ENCODE results near the gene CRPPA.

GRCh38 chr7:16436306-16436705 is 15.0 kb upstream of the CRPPA start:
- TF ChIP-seq CTCF (conservative IDR thresholded peaks at IDR 0.05; ENCODE audit: low read length) (no peak), EZH2phosphoT487 (IDR thresholded peaks at IDR 0.05; ENCODE audit: borderline replicate concordance, low read depth, low read length) (no peak)
